Endothelial cell of umbilical vein (primary cell): ENCODE results near the gene CPVL. TPM values are rescaled to one million over a fixed set of nuclear protein-coding genes. Genes with fewer than 3 reads are reported as not detected.

Experiments used
- BruUV-seq: library from RNA; stranded (reverse); fragments of 400-500 nt; replicated peaks from 2 replicates; lab custom pipeline; 2021; lab: Mats Ljungman, UMichigan
- CTCF ChIA-PET: fragments of 300-600, 350-600 bp; sonication (Branson Sonifier 250); formaldehyde crosslinking; loops from one replicate; lab custom pipeline; 2021; ENCODE audit warnings: antibody characterized with exemption, inconsistent platforms; lab: Charles Lee
- POLR2A ChIA-PET: fragments of 300-600, 350-600 bp; sonication (Branson Sonifier 250); formaldehyde crosslinking; loops from one replicate; lab custom pipeline; 2021; ENCODE audit warnings: antibody characterized with exemption, inconsistent platforms; lab: Charles Lee
- DNase-seq: peaks from one replicate; pipeline ENCODE4 v3.0.0-alpha.2; 2011; ENCODE audit warnings: low read depth, low spot score
- FAIRE-seq: peaks from 2 replicates; lab custom pipeline; 2011; peaks lifted over from hg19 to GRCh38; lab: Jason Lieb, UNC
- H2AFZ ChIP-seq: 2 replicates; pipeline ENCODE4 v1.6.0; 2012; ENCODE audit warnings: low read depth, low read length, control low read depth, inconsistent platforms
- H3K27ac ChIP-seq: 2 replicates; pipeline ENCODE4 v1.5.1; 2011; ENCODE audit warnings: low read depth, mild to moderate bottlenecking, control low read depth, low read length, moderate library complexity; ENCODE audit not compliant: insufficient read depth
- H3K27me3 ChIP-seq, 2 experiments: 2 replicates each; pipeline versions ENCODE4 v1.6.0 to v1.6.1; 2011; ENCODE audit warnings: low read length in 2 of 2, mixed read lengths in 1 of 2; ENCODE audit not compliant: control insufficient read depth in 2 of 2, insufficient read depth in 2 of 2
- H3K36me3 ChIP-seq, 2 experiments: 2 replicates in 1 of 2; 3 replicates in 1 of 2; pipeline ENCODE4 v1.5.1; 2011; ENCODE audit warnings: low read length in 2 of 2, mild to moderate bottlenecking in 1 of 2, moderate library complexity in 1 of 2; ENCODE audit not compliant: control insufficient read depth in 2 of 2, insufficient read depth in 2 of 2; ENCODE audit errors: extremely low read depth in 1 of 2
- H3K4me1 ChIP-seq: 3 replicates; pipeline ENCODE4 v1.5.1; 2011; ENCODE audit warnings: mild to moderate bottlenecking, low read length; ENCODE audit not compliant: control insufficient read depth, insufficient read depth; ENCODE audit errors: extremely low read depth
- H3K4me2 ChIP-seq: 2 replicates; pipeline ENCODE4 v1.6.1; 2011; ENCODE audit warnings: low read length, control low read depth, mixed read lengths; ENCODE audit not compliant: insufficient read depth
- H3K4me3 ChIP-seq, 3 experiments: fragments of 200-600 bp in 1 of 3; sonication (generic), shearing (Covaris generic) in 1 of 3; replicated peaks in 1 of 3; 2 replicates each; pipeline ENCODE4 v1.5.1; 2011 to 2016; ENCODE audit warnings: control low read depth in 3 of 3, low read length in 3 of 3, mild to moderate bottlenecking in 2 of 3, inconsistent platforms in 1 of 3, low read depth in 1 of 3, moderate library complexity in 1 of 3; ENCODE audit not compliant: insufficient read depth in 1 of 3
- H3K79me2 ChIP-seq: 2 replicates; pipeline ENCODE4 v1.6.0; 2012; ENCODE audit warnings: low read length, inconsistent platforms; ENCODE audit not compliant: control insufficient read depth, insufficient read depth
- H3K9ac ChIP-seq: replicated peaks from 2 replicates; pipeline ENCODE3; 2011; ENCODE audit warnings: low read length, control low read depth; ENCODE audit not compliant: insufficient read depth; ENCODE audit errors: extremely low read depth
- H3K9me1 ChIP-seq: replicated peaks from 3 replicates; pipeline ENCODE4 v1.6.0; 2011; ENCODE audit warnings: mild to moderate bottlenecking, low read length; ENCODE audit not compliant: control insufficient read depth, insufficient read depth; ENCODE audit errors: extremely low read depth
- H3K9me3 ChIP-seq: replicated peaks from 2 replicates; pipeline ENCODE4 v1.5.1; 2012; ENCODE audit warnings: low read length, inconsistent platforms; ENCODE audit not compliant: control insufficient read depth, insufficient read depth
- H4K20me1 ChIP-seq: replicated peaks from 2 replicates; pipeline ENCODE3; 2011; ENCODE audit warnings: mild to moderate bottlenecking, low read length; ENCODE audit not compliant: control insufficient read depth, insufficient read depth; ENCODE audit errors: extremely low read depth
- EZH2 ChIP-seq: IDR thresholded peaks from 2 replicates; pipeline ENCODE4 v1.6.1; 2012; ENCODE audit warnings: borderline replicate concordance, low read depth, mild to moderate bottlenecking, moderate library complexity, low read length, inconsistent platforms; ENCODE audit not compliant: severe bottlenecking
- FOS ChIP-seq: IDR thresholded peaks from 2 replicates; pipeline ENCODE4 v1.6.1; 2011; ENCODE audit warnings: mild to moderate bottlenecking, low read length, moderate library complexity, borderline replicate concordance; ENCODE audit not compliant: insufficient read depth
- JUN ChIP-seq: IDR thresholded peaks from 2 replicates; pipeline ENCODE4 v1.6.1; 2011; ENCODE audit warnings: borderline replicate concordance, low read depth; ENCODE audit not compliant: insufficient read length, insufficient read depth
- MAX ChIP-seq: IDR thresholded peaks from 2 replicates; pipeline ENCODE4 v1.6.1; 2011; ENCODE audit not compliant: insufficient read depth, insufficient read length
- MYC ChIP-seq: IDR thresholded peaks from one replicate; pipeline ENCODE4 v1.6.1; 2011; ENCODE audit warnings: mild to moderate bottlenecking, low read depth, low read length
- POLR2A ChIP-seq: IDR thresholded peaks from 2 replicates; pipeline ENCODE4 v1.6.1; 2012; ENCODE audit warnings: low read depth, mild to moderate bottlenecking, control low read depth, low read length
- POLR2AphosphoS5 ChIP-seq: IDR thresholded peaks from 2 replicates; pipeline ENCODE4 v1.6.1; 2012; ENCODE audit warnings: low read depth, mild to moderate bottlenecking, control low read depth, low read length, moderate library complexity; ENCODE audit not compliant: insufficient read depth
- dilution Hi-C: fragments of 300-500 bp; cut with MboI; formaldehyde crosslinking; loops from one replicate; pipeline ENCODE4 v1.15.0; 2019; ENCODE audit warnings: low sequenced_read_pairs; ENCODE audit not compliant: extremely low pct_ligation_motif_present
- intact Hi-C: fragments of 100-400 bp; cut with micrococcal nuclease; formaldehyde crosslinking; loops from one replicate; pipeline ENCODE4 v1.10.0; 2022
- polyA plus RNA-seq, 4 experiments: library from polyadenylated mRNA; depleted of rRNA in 3 of 4; stranded (reverse) in 3 of 4; unstranded in 1 of 4; fragments of >200 nt; gene quantifications; 2 replicates each; pipeline versions ENCODE4 v1.2.1 to v1.2.3, GENCODE V29; 2011 to 2012; ENCODE audit warnings: missing spikeins in 1 of 4
- total RNA-seq: library from RNA; stranded (reverse); gene quantifications from 2 replicates; pipeline ENCODE4 v1.2.3, GENCODE V29; 2021

The CPVL gene
- total and polyA plus RNA-seq, 2 donors (not counting 3 experiments of a cell fraction or from before 2014, with no cell fraction given): 0.14 TPM; not detected in 1

- dilution Hi-C loops (no loop called here), intact Hi-C loops (no loop called here)
- Histone ChIP-seq H3K9ac (no peak overlapping the region), H3K9me1 (no peaks in the 10 kb centered on the region), H3K9me3 (no peaks in the 10 kb centered on the region), H4K20me1 (no peaks in the 10 kb centered on the region), H3K79me2 (no peaks in the 10 kb centered on the region), H3K4me3 (no peak overlapping the region), H3K27me3 (peaks cover 8 to 13% of the 10 kb centered on the region in 2 experiments), H2AFZ (no peak overlapping the region), H3K27ac (no peak overlapping the region), H3K4me1 (no peaks in the 10 kb centered on the region), H3K4me2 (no peak overlapping the region), H3K36me3 (no peaks in the 10 kb centered on the region)
- ChIA-PET CTCF (interaction anchor here (0.6 to 38.9 kb wide), 63 partner anchors 9 to 808 kb away, joined by 3 to 1408 read pairs (median 4); partner anchors contain the start of gene TRIL), POLR2A (no interaction called here)
- BruUV-seq: no TSS peak
- DNase-seq: no peak
- no peak for FAIRE-seq
- TF ChIP-seq MAX (no peak), EZH2 (no peak), MYC (no peak), POLR2AphosphoS5 (no peak), JUN (no peak), POLR2A (no peak)
These were observed 39.3 kb downstream of the CPVL start for GRCh38 chr7:29107056-29107455.

- TF ChIP-seq JUN: no peak
- TF ChIP-seq EZH2: no peak
- TF ChIP-seq FOS: no peak
- TF ChIP-seq POLR2A: no peak
- no peak for TF ChIP-seq POLR2AphosphoS5
- TF ChIP-seq MYC: no peak
- no peak for FAIRE-seq
- Histone ChIP-seq H3K79me2 (no peaks in the 10 kb centered on the region), H3K4me2 (no peak overlapping the region), H3K27me3 (peaks cover 8 to 13% of the 10 kb centered on the region in 2 experiments), H4K20me1 (no peaks in the 10 kb centered on the region), H3K9me3 (no peaks in the 10 kb centered on the region), H3K4me1 (no peaks in the 10 kb centered on the region), H2AFZ (no peak overlapping the region), H3K4me3 (no peak overlapping the region), H3K9ac (no peak overlapping the region), H3K9me1 (no peaks in the 10 kb centered on the region), H3K27ac (no peak overlapping the region), H3K36me3 (no peaks in the 10 kb centered on the region)
- intact Hi-C loops: loop anchor here (1.0 kb wide), 5 partner anchors 150 to 302 kb away; no protein-coding TSS in a partner anchor
- ChIA-PET POLR2A (no interaction called here), CTCF (interaction anchor here (0.6 to 38.9 kb wide), 64 partner anchors 8 to 808 kb away, joined by 3 to 1408 read pairs (median 4); partner anchors contain the start of gene TRIL)
- dilution Hi-C loops: no loop called here
- BruUV-seq: no TSS peak
- no peak for DNase-seq
These were observed 39.7 kb downstream of the CPVL start for GRCh38 chr7:29106669-29106988.
